HG03103 (cell line): Measurements from ENCODE around the gene CARNS1.
"Not testable (repeated sequence)": the region's sequence is repeated elsewhere in the genome, so short reads cannot be mapped to it uniquely, and the experiment has no call there.

Experiments used
- ATAC-seq: cut with Tn5 transposase; IDR thresholded peaks from one replicate; pipeline ENCODE4 v1.9.1; 2021; ENCODE audit warnings: low read depth; ENCODE audit not compliant: unreplicated experiment

Gene CARNS1

GRCh38 chr11:67395555-67396258 lies 19.8 kb upstream of the CARNS1 start:
- ATAC-seq = no peak

- ATAC-seq = no peak
Measured at GRCh38 chr11:67396259-67396581, 19.3 kb upstream of the CARNS1 start.

GRCh38 chr11:67396587-67397389 lies 18.7 kb upstream of the CARNS1 start:
- no peak for ATAC-seq

- ATAC-seq = no peak
Measured at GRCh38 chr11:67397536-67397935, 17.9 kb upstream of the CARNS1 start.

- ATAC-seq = no peak
Measured at GRCh38 chr11:67397986-67398660, 17.4 kb upstream of the CARNS1 start.

GRCh38 chr11:67398661-67399563 lies 16.6 kb upstream of the CARNS1 start:
- ATAC-seq = no peak

- no peak for ATAC-seq
Measured at GRCh38 chr11:67400251-67400941, 15.1 kb upstream of the CARNS1 start.

GRCh38 chr11:67400942-67401494 lies 14.5 kb upstream of the CARNS1 start:
- ATAC-seq = peak; percentile 1

- peak; percentile 47 for ATAC-seq
Measured at GRCh38 chr11:67401495-67402191, 13.8 kb upstream of the CARNS1 start, which contains the start of gene PPP1CA. PPP1CA (minus strand) TSS chr11:67401858; CDS start chr11:67401782, 76 bp downstream.

- not testable (repeated sequence) for ATAC-seq
Measured at GRCh38 chr11:67402192-67402839, 13.2 kb upstream of the CARNS1 start.

- ATAC-seq = not testable (repeated sequence)
Measured at GRCh38 chr11:67403085-67403484, 12.4 kb upstream of the CARNS1 start.

- no peak for ATAC-seq
Measured at GRCh38 chr11:67404515-67405195, 10.8 kb upstream of the CARNS1 start.

GRCh38 chr11:67405196-67405567 lies 10.3 kb upstream of the CARNS1 start:
- ATAC-seq = no peak

- ATAC-seq = no peak
Measured at GRCh38 chr11:67405688-67406339, 9.7 kb upstream of the CARNS1 start.

- ATAC-seq = no peak
Measured at GRCh38 chr11:67406420-67406968, 9.0 kb upstream of the CARNS1 start.

- no peak for ATAC-seq
Measured at GRCh38 chr11:67406969-67407687, 8.3 kb upstream of the CARNS1 start.
